Left kidney (tissue), 2 donors: ENCODE results near the gene RTP5. TPM values are rescaled to one million over a fixed set of nuclear protein-coding genes. Genes with fewer than 3 reads are reported as not detected.
"Not testable (repeated sequence)": the region's sequence is repeated elsewhere in the genome, so short reads cannot be mapped to it uniquely, and the experiment has no call there.

Source experiments
- DNase-seq: peaks from one replicate; pipeline ENCODE4 v3.0.0-alpha.2; 2013
- polyA plus RNA-seq: library from polyadenylated mRNA; unstranded; fragments of 120-200 nt; gene quantifications from one replicate; pipeline ENCODE4 v1.2.1, GENCODE V29; 2013; ENCODE audit not compliant: insufficient read length

RTP5 gene
- polyA plus RNA-seq, 1 donor, result not detected

DNA sequence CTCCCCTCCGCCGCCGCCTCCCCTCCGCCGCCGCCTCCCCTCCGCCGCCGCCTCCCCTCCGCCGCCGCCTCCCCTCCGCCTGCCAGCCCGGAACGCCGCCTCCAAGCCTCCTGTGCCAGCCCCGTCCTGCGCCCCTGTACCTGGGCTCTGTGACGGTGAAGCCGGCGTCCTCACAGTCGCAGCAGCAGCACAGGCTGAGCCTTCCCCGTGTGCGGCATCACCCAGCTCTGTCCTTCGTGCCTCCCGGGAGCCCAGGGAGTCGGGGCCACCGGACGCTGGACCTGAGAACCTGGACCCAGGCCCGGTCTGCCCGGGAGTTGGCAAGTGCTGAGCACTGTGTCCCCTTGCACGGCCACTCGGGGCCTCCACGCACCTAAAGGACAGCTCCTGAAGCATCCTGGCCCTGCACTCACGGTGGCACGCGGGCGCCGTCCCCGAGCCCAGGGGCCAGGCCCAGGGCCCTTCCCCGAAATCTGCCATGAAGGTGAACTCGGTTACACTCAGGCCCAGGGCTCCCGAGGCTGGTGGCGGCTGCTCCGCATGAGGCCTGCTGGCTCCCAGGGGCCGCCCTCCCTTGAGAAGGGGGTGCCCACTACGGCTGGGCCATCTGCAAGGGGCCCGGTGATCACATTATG lies 32.9 kb downstream of the RTP5 start:
- no peak for DNase-seq

GRCh38 chr2:241903121-241904010 lies 33.8 kb downstream of the RTP5 start:
- DNase-seq, result no peak

DNA sequence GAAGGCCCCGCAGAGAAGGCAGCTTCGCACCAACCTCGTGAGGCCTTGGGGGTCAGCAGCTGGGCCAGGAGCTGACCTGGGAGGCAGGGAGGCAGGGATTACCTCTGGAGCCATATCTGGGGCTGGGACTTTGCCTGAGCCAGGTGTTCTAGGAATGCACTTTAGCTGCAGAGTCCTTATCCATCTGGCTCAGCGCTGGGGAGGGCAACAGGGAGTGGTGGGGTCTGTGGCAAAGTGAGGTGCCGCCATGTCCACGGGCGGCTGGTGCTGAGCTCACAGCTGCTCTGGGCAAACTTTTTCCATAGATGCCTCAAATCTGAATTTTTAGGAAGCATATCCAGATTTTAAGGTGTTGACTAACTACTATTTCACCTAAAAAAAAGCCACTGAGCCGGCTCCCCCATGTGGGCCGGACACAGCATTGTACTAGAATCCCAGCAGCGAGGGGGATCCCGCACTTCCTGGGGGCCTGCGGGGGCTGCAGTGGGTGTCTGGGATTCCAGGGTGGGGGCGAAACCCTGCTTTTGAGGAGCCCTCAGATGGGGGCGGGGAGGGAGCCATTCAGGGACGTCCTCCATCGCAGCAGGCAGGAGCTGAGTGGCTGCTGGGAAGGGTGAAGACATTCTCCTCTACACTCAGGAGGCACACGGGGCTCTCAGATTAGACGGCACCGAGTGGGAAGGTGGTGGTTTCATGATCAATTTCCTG lies 34.6 kb downstream of the RTP5 start:
- no peak for DNase-seq

GRCh38 chr2:241904791-241905710 lies 35.5 kb downstream of the RTP5 start:
- DNase-seq, result no peak

- DNase-seq, result no peak
Observed at GRCh38 chr2:241905716-241906377, 36.3 kb downstream of the RTP5 start.

DNA sequence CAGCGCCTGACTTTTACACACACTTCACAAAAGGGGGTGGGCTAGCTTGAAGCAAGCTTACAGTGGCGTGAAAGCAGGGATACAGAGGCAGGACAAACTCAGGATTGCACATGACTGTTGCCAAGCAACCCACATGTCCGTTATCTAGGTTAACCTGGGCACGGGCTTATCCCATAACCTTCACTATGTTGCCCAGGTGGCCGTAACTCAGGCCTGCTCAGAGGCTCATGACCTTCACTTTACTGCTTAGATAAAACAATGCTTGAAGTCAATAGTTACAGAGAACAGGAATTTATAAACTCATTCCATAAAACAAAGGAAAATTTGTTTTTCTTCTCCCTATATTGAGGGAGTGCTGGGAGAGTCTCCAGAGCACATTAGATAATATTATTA lies 36.8 kb downstream of the RTP5 start:
- DNase-seq, result not testable (repeated sequence)

GRCh38 chr2:241906826-241907570 lies 37.5 kb downstream of the RTP5 start:
- no peak for DNase-seq

DNA sequence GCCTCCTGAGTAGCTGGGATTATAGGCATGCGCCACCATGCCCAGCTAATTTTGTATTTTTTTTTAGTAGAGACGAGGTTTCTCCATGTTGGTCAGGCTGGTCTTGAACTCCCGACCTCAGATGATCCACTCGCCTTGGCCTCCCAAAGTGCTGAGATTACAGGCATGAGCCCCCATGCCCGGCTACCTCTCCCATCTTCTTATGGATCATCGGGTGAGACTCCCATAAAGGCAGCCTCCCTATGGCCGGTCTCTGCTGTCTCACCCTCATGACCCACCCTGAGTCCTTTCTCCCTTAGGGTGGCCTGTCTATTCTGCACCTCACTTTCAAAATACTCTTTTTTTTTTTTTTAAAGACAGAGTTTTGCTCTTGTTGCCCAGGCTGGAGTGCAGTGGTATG lies 38.3 kb downstream of the RTP5 start:
- DNase-seq, result not testable (repeated sequence)

DNA sequence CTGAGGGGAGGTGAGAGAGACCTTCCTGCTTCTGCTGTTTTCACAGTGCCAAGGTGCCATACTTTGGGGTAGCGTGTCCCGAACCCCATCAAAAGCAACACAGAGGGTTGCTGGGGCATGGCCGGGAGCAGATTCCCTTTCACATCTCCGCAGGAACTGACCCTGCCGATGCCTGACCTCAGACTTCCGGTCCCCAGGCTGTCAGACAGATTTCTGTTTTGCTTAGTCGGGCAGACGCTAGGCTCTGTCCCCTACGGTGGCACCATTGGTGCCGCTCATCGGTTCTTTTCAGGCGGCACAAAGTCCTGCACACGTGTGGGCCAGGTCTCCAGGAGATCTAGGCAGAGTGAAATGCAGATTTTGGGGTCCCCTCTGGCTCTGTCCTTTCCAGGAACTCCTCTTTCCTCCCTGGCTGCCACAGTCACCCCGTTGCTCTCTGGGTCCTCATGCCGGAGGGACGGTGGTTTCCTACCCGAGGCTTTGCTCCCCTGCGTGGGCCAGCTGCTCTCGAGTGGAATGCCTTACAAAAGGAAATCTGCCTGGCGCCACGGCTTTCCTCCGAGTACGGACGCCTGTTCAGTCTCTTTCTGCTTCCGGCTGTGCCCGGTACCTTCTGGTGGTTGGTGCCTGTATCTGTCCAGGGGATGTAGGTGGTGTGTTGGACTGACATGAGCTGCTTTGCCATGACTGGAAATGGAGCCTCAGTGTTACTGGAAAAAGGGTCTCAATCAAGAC lies 39.3 kb downstream of the RTP5 start:
- DNase-seq, result no peak

GRCh38 chr2:241909769-241910168 lies 40.2 kb downstream of the RTP5 start:
- no peak for DNase-seq

- DNase-seq, result no peak
Observed at GRCh38 chr2:241910604-241911520, 41.3 kb downstream of the RTP5 start.

DNA sequence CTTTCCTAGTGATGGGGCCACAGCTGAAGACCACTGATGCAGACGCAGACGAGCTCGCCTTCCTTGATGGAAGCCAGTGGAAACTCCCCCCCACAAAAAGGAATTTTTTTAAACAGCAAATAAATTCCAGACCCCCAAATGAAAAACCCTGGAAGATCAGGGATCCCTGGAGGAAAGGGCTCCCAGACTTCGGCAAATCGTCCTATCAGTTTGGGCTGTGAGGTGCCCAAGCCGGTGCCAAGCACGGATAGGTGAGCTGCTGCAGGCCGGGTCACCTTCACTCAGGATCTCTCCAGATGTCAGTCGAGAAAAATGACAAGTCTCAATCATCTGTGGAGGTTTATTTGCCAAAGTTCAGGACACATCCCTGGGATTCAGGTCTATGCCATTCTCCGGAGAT lies 42.0 kb downstream of the RTP5 start:
- no peak for DNase-seq

DNA sequence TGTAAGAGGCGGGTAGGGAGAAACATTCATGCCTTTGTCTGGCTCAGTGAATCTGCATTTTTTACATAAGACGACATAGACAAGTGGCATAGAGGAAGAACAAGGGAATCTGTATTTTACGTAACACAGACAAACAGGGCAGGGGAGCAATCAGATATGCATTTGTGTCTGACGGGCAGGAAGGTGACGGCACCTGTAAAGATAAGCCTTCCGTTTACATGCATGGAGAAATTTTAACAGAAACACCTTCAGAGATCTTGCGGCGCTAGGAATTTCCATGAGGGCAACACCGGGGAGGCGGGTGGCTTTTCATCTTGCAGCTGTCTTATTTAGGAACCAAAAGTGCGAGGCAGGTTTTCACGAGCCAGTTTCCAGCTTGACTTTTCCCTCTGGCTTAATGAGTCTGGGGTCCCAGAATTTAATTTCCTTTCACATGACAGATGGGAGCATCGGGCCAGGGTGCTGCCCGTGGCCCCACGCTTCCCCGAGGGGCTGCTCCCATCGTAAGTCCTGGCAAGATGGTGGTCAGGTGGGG lies 42.6 kb downstream of the RTP5 start:
- DNase-seq, result no peak

DNA sequence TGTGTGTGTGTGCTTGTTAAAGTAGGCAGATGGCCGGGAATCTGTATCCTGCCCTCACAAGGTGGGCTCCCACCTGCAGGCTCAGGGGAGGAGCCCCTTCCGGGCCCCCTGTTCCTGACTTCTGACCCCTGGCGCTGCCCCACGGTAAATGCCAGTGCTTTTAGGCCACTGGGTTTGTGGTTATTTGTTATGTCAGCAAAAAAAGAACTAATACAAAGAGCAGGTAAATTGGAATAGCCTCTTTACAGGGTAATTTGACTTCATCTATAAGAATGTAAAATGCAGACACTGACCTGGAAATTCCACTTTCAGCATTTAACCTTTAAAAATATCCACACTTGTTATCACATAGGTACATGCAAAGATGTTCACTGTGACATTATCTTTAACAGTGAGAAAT lies 44.2 kb downstream of the RTP5 start:
- DNase-seq, result no peak

- DNase-seq, result no peak
Observed at GRCh38 chr2:241914542-241914941, 45.0 kb downstream of the RTP5 start.

DNA sequence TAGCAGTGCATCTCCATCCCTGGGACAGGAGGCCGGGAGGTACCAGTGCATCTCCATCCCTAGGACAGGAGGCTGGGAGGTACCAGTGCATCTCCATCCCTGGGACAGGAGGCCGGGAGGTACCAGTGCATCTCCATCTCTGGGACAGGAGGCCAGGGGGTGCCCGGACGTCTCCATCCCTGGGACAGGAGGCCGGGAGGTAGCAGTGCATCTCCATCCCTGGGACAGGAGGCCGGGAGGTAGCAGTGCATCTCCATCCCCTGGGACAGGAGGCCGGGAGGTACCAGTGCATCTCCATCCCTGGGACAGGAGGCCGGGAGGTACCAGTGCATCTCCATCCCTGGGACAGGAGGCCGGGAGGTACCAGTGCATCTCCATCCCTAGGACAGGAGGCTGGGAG lies 52.1 kb downstream of the RTP5 start:
- not testable (repeated sequence) for DNase-seq

DNA sequence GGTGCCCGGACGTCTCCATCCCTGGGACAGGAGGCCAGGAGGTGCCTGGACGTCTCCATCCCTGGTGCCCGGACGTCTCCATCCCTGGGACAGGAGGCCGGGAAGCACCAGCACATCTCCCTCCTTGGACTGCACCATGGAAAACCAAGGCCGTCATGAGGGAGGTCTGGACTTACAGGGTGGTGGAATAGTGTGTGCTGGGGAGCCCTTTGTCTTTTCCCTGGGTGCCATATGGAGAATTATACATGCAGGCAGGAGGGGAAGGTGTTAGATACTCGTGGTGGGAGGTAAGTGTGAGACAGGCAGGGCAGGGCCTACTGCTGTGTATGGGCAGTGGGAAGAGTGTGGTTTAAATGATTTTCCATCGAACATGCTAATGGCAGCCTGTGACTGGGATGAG lies 52.9 kb downstream of the RTP5 start:
- DNase-seq, result no peak
